Lower leg skin (tissue), 3 donors: Measurements from ENCODE around the gene TPBGL.

Source experiments
- POLR2A ChIP-seq, 2 donors: fragments of 450-650 bp; IDR thresholded peaks; one replicate each; pipeline ENCODE4 v1.6.1; 2016 to 2017; ENCODE audit warnings: antibody characterized with exemption in 2 of 2, mild to moderate bottlenecking in 1 of 2, moderate library complexity in 1 of 2
- TF ChIP-seq, protein P1 (sequence below), 3 donors: fragments of 450-650 bp; IDR thresholded peaks; one replicate each; pipeline ENCODE4 v1.5.1; 2016; ENCODE audit warnings: antibody characterized with exemption in 3 of 3, mild to moderate bottlenecking in 3 of 3, moderate library complexity in 2 of 3

DNA sequence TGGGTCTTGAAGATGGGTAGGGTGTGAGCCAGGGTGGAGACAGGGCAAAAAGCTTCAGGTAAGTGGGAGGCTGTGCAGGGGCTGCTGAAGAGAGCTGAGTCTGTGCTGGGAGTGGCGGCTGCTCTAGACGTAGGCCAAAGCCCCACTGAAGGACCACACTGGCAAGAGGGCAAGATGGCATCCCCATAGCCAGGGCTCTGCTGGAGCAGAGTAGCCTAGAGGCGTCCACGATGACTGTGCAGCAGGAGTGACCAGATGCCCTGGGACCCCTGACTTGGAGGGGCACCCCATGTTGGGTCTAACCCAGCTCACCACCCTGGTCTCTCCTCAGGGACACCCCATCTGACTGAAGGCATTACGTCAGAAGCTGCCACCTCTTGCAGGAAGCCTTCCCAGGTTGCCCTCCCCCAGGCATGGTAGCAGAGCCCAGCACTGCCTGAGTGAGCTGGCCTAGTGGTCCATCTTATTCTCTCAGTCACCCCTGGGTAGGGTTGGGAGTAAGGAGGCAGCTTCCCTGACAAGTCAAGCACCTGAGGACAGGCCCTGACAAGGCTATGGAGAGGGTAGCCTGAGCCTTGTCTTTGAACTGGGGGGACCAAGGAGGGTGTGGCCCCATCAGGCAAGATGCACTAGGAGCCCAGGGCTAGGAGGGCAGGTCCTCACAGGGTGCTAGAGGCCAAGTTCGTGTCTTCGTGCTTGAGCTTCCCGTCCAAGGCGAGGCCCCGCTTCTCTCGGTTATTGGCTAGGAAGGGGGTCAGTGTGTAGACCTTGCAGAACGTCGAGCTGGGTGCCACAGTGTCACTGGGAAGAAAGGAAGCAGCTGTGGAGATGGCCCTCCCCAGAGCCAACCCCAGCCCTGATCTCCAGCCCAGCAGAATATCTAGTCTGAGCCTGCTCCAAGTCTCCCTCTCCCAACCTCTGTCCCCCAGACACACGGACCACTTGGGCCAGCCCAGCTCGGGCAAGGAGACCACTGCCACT lies 33.1 kb downstream of the TPBGL start:
- no peak for TF ChIP-seq POLR2A (IDR thresholded peaks at IDR 0.05)
- TF ChIP-seq, protein P1, sequence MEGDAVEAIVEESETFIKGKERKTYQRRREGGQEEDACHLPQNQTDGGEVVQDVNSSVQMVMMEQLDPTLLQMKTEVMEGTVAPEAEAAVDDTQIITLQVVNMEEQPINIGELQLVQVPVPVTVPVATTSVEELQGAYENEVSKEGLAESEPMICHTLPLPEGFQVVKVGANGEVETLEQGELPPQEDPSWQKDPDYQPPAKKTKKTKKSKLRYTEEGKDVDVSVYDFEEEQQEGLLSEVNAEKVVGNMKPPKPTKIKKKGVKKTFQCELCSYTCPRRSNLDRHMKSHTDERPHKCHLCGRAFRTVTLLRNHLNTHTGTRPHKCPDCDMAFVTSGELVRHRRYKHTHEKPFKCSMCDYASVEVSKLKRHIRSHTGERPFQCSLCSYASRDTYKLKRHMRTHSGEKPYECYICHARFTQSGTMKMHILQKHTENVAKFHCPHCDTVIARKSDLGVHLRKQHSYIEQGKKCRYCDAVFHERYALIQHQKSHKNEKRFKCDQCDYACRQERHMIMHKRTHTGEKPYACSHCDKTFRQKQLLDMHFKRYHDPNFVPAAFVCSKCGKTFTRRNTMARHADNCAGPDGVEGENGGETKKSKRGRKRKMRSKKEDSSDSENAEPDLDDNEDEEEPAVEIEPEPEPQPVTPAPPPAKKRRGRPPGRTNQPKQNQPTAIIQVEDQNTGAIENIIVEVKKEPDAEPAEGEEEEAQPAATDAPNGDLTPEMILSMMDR (IDR thresholded peaks at IDR 0.05), result no peak
